Fibroblast of lung (primary cell): ENCODE measurements around the gene FEM1C. TPM values are rescaled to one million over a fixed set of nuclear protein-coding genes. Genes with fewer than 3 reads are reported as not detected.
A peak's percentile ranks its signal among the peaks of the same experiment; 100 is the strongest.

Experiments used
- DNase-seq, 2 donors: peaks; one replicate each; pipeline versions ENCODE4 v3.0.0 to v3.0.0-alpha.2; 2010; ENCODE audit warnings: low read depth in 2 of 2
- H2AFZ ChIP-seq: 2 replicates; pipeline ENCODE4 v1.5.1; 2012; ENCODE audit warnings: low read length, control low read depth, inconsistent platforms
- H3K27ac ChIP-seq: 2 replicates; pipeline ENCODE4 v1.5.1; 2011; ENCODE audit warnings: low read length, control low read depth; ENCODE audit not compliant: insufficient read depth
- H3K27me3 ChIP-seq: 2 replicates; pipeline ENCODE4 v1.5.1; 2011; ENCODE audit warnings: mild to moderate bottlenecking, low read length; ENCODE audit not compliant: control insufficient read depth, insufficient read depth
- H3K36me3 ChIP-seq: 2 replicates; pipeline ENCODE4 v1.5.1; 2011; ENCODE audit warnings: low read length; ENCODE audit not compliant: control insufficient read depth, insufficient read depth
- H3K4me1 ChIP-seq: 2 replicates; pipeline ENCODE4 v1.5.1; 2011; ENCODE audit warnings: low read length; ENCODE audit not compliant: control insufficient read depth, insufficient read depth; ENCODE audit errors: extremely low read depth
- H3K4me2 ChIP-seq: 2 replicates; pipeline ENCODE4 v1.5.1; 2011; ENCODE audit warnings: low read length, control low read depth; ENCODE audit not compliant: insufficient read depth; ENCODE audit errors: extremely low read depth
- H3K4me3 ChIP-seq, 4 experiments: fragments of 200-600 bp in 1 of 4; sonication (generic) in 1 of 4; replicated peaks in 1 of 4; 2 replicates each; pipeline ENCODE4 v1.5.1; 2011 to 2016; ENCODE audit warnings: low read length in 4 of 4, low read depth in 3 of 4, mild to moderate bottlenecking in 3 of 4, control low read depth in 2 of 4, inconsistent platforms in 1 of 4, mixed read lengths in 1 of 4; ENCODE audit not compliant: insufficient read depth in 1 of 4; ENCODE audit errors: control extremely low read depth in 1 of 4
- H3K79me2 ChIP-seq: 2 replicates; pipeline ENCODE4 v1.5.1; 2012; ENCODE audit warnings: mild to moderate bottlenecking, low read length, inconsistent platforms; ENCODE audit not compliant: control insufficient read depth, insufficient read depth
- H3K9ac ChIP-seq: 2 replicates; pipeline ENCODE4 v1.5.1; 2011; ENCODE audit warnings: mild to moderate bottlenecking, low read length, control low read depth; ENCODE audit not compliant: insufficient read depth
- H3K9me3 ChIP-seq: 2 replicates; pipeline ENCODE4 v1.5.1; 2012; ENCODE audit warnings: low read depth, low read length; ENCODE audit not compliant: control insufficient read depth, insufficient read depth
- H4K20me1 ChIP-seq: 2 replicates; pipeline ENCODE4 v1.5.1; 2011; ENCODE audit warnings: low read length; ENCODE audit not compliant: control insufficient read depth, insufficient read depth; ENCODE audit errors: extremely low read depth
- EZH2 ChIP-seq: IDR thresholded peaks from 2 replicates; pipeline ENCODE4 v1.5.1; 2012; ENCODE audit warnings: low read length, control low read depth, mild to moderate bottlenecking; ENCODE audit errors: missing control alignments
- polyA plus RNA-seq, 2 donors: library from polyadenylated mRNA; depleted of rRNA in 1 of 2; stranded (reverse) in 1 of 2; unstranded in 1 of 2; fragments of >200 nt; gene quantifications; 2 replicates each; pipeline ENCODE4 v1.2.1, GENCODE V29; 2011 to 2012; ENCODE audit warnings: missing spikeins in 1 of 2
- total RNA-seq: library from RNA; depleted of rRNA; stranded (reverse); fragments of >200 nt; gene quantifications from 2 replicates; pipeline ENCODE4 v1.2.1, GENCODE V29; 2014
- TF ChIP-seq, protein P1 (sequence below), 2 donors: IDR thresholded peaks in 1 of 2; conservative IDR thresholded peaks in 1 of 2; 1 replicate in 1 of 2; 2 replicates in 1 of 2; pipeline ENCODE4 v1.5.1; 2011 to 2012; ENCODE audit warnings: low read length in 2 of 2, control low read depth in 1 of 2, inconsistent platforms in 1 of 2, low read depth in 1 of 2, mild to moderate bottlenecking in 1 of 2

FEM1C gene
- total and polyA plus RNA-seq, 2 donors (not counting 1 experiment from before 2014, with no cell fraction given): 26.4 to 53.2 TPM

DNA sequence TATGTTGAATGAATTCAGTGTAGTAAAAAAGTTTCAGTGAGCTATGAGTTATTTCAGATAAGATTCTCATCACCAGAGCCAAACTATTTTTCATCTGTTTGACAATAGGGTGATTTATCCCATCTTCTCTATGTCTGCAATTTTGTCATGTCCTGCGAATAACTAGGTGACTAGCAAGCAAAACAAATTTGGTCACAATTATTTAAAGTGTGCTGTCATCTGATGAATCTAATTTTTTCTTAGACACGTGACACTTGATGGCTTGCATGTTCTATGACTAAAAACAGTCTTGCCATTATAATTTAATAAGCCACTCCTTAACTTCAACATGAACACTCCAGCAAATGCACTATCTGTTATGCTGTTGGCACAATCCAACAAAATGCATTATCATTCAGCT, 35.0 kb downstream of the FEM1C start:
- Histone ChIP-seq H3K27me3 (no peaks in the 10 kb centered on the region), H3K4me3 (no peak overlapping the region), H2AFZ (no peak overlapping the region), H3K4me2 (no peak overlapping the region), H3K36me3 (no peaks in the 10 kb centered on the region), H3K9ac (no peak overlapping the region), H3K27ac (no peak overlapping the region), H3K9me3 (no peaks in the 10 kb centered on the region), H3K4me1 (no peaks in the 10 kb centered on the region), H3K79me2 (no peaks in the 10 kb centered on the region), H4K20me1 (no peaks in the 10 kb centered on the region)
- no peak for DNase-seq
- no peak for TF ChIP-seq EZH2
- TF ChIP-seq, protein P1, sequence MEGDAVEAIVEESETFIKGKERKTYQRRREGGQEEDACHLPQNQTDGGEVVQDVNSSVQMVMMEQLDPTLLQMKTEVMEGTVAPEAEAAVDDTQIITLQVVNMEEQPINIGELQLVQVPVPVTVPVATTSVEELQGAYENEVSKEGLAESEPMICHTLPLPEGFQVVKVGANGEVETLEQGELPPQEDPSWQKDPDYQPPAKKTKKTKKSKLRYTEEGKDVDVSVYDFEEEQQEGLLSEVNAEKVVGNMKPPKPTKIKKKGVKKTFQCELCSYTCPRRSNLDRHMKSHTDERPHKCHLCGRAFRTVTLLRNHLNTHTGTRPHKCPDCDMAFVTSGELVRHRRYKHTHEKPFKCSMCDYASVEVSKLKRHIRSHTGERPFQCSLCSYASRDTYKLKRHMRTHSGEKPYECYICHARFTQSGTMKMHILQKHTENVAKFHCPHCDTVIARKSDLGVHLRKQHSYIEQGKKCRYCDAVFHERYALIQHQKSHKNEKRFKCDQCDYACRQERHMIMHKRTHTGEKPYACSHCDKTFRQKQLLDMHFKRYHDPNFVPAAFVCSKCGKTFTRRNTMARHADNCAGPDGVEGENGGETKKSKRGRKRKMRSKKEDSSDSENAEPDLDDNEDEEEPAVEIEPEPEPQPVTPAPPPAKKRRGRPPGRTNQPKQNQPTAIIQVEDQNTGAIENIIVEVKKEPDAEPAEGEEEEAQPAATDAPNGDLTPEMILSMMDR (conservative IDR thresholded peaks at IDR 0.05 in 1 of 2, IDR thresholded peaks at IDR 0.05 in 1 of 2; ENCODE audit: low read depth in 1 of 2, low read length in 2 of 2): no peak

- Histone ChIP-seq H3K36me3 (no peaks in the 10 kb centered on the region), H3K4me1 (no peaks in the 10 kb centered on the region), H3K79me2 (no peaks in the 10 kb centered on the region), H3K9me3 (no peaks in the 10 kb centered on the region), H3K27ac (no peak overlapping the region), H4K20me1 (no peaks in the 10 kb centered on the region), H3K4me2 (no peak overlapping the region), H3K4me3 (no peak overlapping the region), H3K27me3 (no peaks in the 10 kb centered on the region), H2AFZ (no peak overlapping the region), H3K9ac (no peak overlapping the region)
- no peak for TF ChIP-seq EZH2
- DNase-seq: peak in 1 of 2 donors; percentile 61
These were observed 36.9 kb downstream of the FEM1C start for GRCh38 chr5:115507681-115508080.

- Histone ChIP-seq H2AFZ (no peak overlapping the region), H3K27ac (no peak overlapping the region), H3K4me2 (no peak overlapping the region), H3K79me2 (no peaks in the 10 kb centered on the region), H4K20me1 (no peaks in the 10 kb centered on the region), H3K36me3 (no peaks in the 10 kb centered on the region), H3K27me3 (no peaks in the 10 kb centered on the region), H3K4me1 (no peaks in the 10 kb centered on the region), H3K9ac (no peak overlapping the region), H3K4me3 (no peak overlapping the region), H3K9me3 (no peaks in the 10 kb centered on the region)
- TF ChIP-seq, protein P1 (conservative IDR thresholded peaks at IDR 0.05 in 1 of 2, IDR thresholded peaks at IDR 0.05 in 1 of 2; ENCODE audit: low read depth in 1 of 2, low read length in 2 of 2): no peak
- no peak for TF ChIP-seq EZH2
- DNase-seq: no peak
These were observed 41.2 kb downstream of the FEM1C start for GRCh38 chr5:115503420-115503819.
